Astrocyte (in vitro differentiated cells and primary cell): ENCODE results near the gene GRM2. TPM values are rescaled to one million over a fixed set of nuclear protein-coding genes. Genes with fewer than 3 reads are reported as not detected.

ENCODE experiments used
- DNase-seq: peaks from one replicate; pipeline ENCODE4 v3.0.0-alpha.2; 2010; ENCODE audit warnings: low read depth
- FAIRE-seq: peaks from 2 replicates; lab custom pipeline; 2011; peaks lifted over from hg19 to GRCh38; lab: Jason Lieb, UNC
- H2AFZ ChIP-seq: 2 replicates; pipeline ENCODE4 v1.6.0; 2012; ENCODE audit warnings: low read depth, low read length, inconsistent platforms
- H3K27ac ChIP-seq: 2 replicates; pipeline ENCODE4 v1.5.1; 2011; ENCODE audit warnings: low read depth, low read length, inconsistent platforms
- H3K27me3 ChIP-seq: 2 replicates; pipeline ENCODE4 v1.6.0; 2011; ENCODE audit warnings: low read length, inconsistent platforms; ENCODE audit not compliant: insufficient read depth
- H3K36me3 ChIP-seq: 2 replicates; pipeline ENCODE4 v1.5.1; 2011; ENCODE audit warnings: low read length, inconsistent platforms; ENCODE audit not compliant: insufficient read depth
- H3K4me1 ChIP-seq: 2 replicates; pipeline ENCODE4 v1.5.1; 2011; ENCODE audit warnings: low read length, inconsistent platforms; ENCODE audit not compliant: insufficient read depth
- H3K4me2 ChIP-seq: 2 replicates; pipeline ENCODE4 v1.6.0; 2012; ENCODE audit warnings: low read length, inconsistent platforms
- H3K4me3 ChIP-seq: 2 replicates; pipeline ENCODE4 v1.5.1; 2011; ENCODE audit warnings: low read depth, mild to moderate bottlenecking, low read length, inconsistent platforms; ENCODE audit not compliant: insufficient read depth
- H3K79me2 ChIP-seq: 2 replicates; pipeline ENCODE4 v1.6.0; 2012; ENCODE audit warnings: mild to moderate bottlenecking, low read length, inconsistent platforms; ENCODE audit not compliant: insufficient read depth
- H3K9ac ChIP-seq: 2 replicates; pipeline ENCODE4 v1.6.0; 2012; ENCODE audit warnings: mild to moderate bottlenecking, low read length, inconsistent platforms
- H3K9me3 ChIP-seq: 2 replicates; pipeline ENCODE4 v1.5.1; 2012; ENCODE audit warnings: low read depth, mild to moderate bottlenecking, low read length, inconsistent platforms; ENCODE audit not compliant: insufficient read depth
- H4K20me1 ChIP-seq: 2 replicates; pipeline ENCODE4 v1.6.0; 2012; ENCODE audit warnings: low read length, inconsistent platforms; ENCODE audit not compliant: insufficient read depth
- H3K27ac Mint-ChIP-seq: one replicate; pipeline ENCODE4 v1.8.0; 2021; ENCODE audit warnings: mild to moderate bottlenecking, mixed read lengths; ENCODE audit not compliant: unreplicated experiment
- H3K27me3 Mint-ChIP-seq: one replicate; pipeline ENCODE4 v1.8.0; 2021; ENCODE audit warnings: low read depth, mixed read lengths; ENCODE audit not compliant: unreplicated experiment
- H3K36me3 Mint-ChIP-seq: one replicate; pipeline ENCODE4 v1.8.0; 2021; ENCODE audit warnings: low read depth, mixed read lengths; ENCODE audit not compliant: unreplicated experiment
- H3K4me1 Mint-ChIP-seq: one replicate; pipeline ENCODE4 v1.8.0; 2021; ENCODE audit warnings: low read depth, mixed read lengths; ENCODE audit not compliant: unreplicated experiment
- H3K4me3 Mint-ChIP-seq: one replicate; pipeline ENCODE4 v1.8.0; 2021; ENCODE audit warnings: mild to moderate bottlenecking, moderate library complexity, mixed read lengths; ENCODE audit not compliant: unreplicated experiment
- H3K9me3 Mint-ChIP-seq: one replicate; pipeline ENCODE4 v1.8.0; 2021; ENCODE audit warnings: mild to moderate bottlenecking, mixed read lengths; ENCODE audit not compliant: unreplicated experiment
- EZH2 ChIP-seq: IDR thresholded peaks from 2 replicates; pipeline ENCODE4 v1.6.1; 2012; ENCODE audit warnings: mild to moderate bottlenecking, low read length, inconsistent platforms; ENCODE audit not compliant: insufficient read depth
- total RNA-seq: library from RNA; stranded (reverse); gene quantifications from 2 replicates; pipeline ENCODE4 v1.2.1, GENCODE V29; 2021
- TF ChIP-seq, protein P1 (sequence below): IDR thresholded peaks from 2 replicates; pipeline ENCODE4 v1.5.1; 2011; ENCODE audit warnings: low read depth, mild to moderate bottlenecking, inconsistent platforms, low read length, moderate library complexity; ENCODE audit not compliant: insufficient read depth

The GRM2 gene
- total RNA-seq, 1 donor from 2014 or later = 0.25 TPM

DNA sequence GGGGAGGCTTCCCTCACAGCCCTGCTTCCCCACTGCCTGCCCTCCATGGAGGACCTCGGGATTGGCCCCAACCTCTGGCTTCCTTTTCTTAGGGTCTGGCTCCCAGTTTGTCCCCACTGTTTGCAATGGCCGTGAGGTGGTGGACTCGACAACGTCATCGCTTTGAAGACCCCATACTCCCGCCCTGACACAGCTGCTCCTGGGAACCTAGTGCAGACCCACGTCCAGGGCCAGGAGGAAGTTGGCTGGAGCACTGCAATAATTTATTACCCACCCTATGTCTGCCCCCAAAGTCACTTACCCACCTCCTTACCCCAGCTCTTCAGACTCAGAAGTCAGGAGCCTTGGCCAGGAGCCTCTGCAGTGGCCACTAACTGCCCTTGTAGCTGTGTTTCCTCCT, 11.1 kb downstream of the GRM2 start:
- Histone ChIP-seq H2AFZ (no peak overlapping the region), H3K4me3 (no peak overlapping the region), H3K9ac (no peak overlapping the region), H3K4me2 (no peak overlapping the region), H3K27ac (no peak overlapping the region), H3K27me3 (peaks cover 2% of the 10 kb centered on the region), H3K79me2 (no peaks in the 10 kb centered on the region), H3K36me3 (no peaks in the 10 kb centered on the region), H4K20me1 (no peaks in the 10 kb centered on the region), H3K4me1 (no peaks in the 10 kb centered on the region), H3K9me3 (no peaks in the 10 kb centered on the region)
- no peak overlapping the region for H3K4me3 Mint-ChIP-seq
- peaks cover 20% of the 10 kb centered on the region for H3K27me3 Mint-ChIP-seq
- H3K4me1 Mint-ChIP-seq = no peaks in the 10 kb centered on the region
- peaks cover 9% of the 10 kb centered on the region for H3K9me3 Mint-ChIP-seq
- TF ChIP-seq, protein P1, sequence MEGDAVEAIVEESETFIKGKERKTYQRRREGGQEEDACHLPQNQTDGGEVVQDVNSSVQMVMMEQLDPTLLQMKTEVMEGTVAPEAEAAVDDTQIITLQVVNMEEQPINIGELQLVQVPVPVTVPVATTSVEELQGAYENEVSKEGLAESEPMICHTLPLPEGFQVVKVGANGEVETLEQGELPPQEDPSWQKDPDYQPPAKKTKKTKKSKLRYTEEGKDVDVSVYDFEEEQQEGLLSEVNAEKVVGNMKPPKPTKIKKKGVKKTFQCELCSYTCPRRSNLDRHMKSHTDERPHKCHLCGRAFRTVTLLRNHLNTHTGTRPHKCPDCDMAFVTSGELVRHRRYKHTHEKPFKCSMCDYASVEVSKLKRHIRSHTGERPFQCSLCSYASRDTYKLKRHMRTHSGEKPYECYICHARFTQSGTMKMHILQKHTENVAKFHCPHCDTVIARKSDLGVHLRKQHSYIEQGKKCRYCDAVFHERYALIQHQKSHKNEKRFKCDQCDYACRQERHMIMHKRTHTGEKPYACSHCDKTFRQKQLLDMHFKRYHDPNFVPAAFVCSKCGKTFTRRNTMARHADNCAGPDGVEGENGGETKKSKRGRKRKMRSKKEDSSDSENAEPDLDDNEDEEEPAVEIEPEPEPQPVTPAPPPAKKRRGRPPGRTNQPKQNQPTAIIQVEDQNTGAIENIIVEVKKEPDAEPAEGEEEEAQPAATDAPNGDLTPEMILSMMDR = no peak
- no peak for DNase-seq
- H3K27ac Mint-ChIP-seq = no peak overlapping the region
- no peak for FAIRE-seq
- H3K36me3 Mint-ChIP-seq = no peaks in the 10 kb centered on the region

DNA sequence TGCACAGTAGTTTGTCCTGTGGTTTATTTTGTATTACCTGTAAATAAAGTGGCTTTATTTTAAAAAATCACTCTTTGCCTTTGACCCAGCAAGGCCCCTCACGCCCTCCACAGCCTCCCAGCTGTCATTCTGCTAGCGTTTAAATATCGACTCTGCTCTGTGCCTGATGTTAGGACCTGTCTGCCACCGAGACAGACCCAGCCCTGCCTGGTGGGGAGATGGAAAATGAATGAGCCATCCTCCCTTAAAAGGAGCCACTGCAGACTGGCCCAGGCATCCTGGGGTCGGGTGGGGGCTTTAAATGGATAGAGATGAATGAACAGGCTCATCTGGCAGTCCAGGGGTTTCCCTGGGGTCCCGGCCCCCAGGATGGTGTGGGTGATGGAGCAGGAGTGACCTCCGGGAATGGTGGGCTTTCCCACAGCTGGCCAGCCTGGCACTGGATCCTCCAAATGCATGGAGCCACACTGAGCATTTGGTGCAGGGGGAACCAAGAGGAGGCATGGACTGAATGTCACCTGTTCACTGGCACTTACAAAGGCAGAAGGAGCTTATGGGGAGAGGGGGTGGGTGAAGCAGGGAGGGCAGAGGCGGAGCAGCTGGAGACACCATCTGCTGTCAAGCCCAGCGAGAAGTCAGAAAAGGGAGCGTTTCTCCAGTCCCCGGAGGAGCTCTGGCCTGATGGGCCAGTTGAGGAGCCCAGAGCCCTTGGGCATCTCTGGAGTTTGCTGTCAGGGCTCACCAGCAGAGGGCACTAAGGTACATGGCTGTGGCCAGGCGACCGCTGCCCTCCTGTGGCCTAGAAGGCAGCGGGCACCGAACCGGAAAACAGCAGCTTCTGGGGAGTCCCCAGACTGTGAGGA, 11.9 kb downstream of the GRM2 start:
- H3K4me1 Mint-ChIP-seq = no peaks in the 10 kb centered on the region
- Histone ChIP-seq H3K9ac (no peak overlapping the region), H3K27me3 (peaks cover 2% of the 10 kb centered on the region), H3K9me3 (no peaks in the 10 kb centered on the region), H3K4me2 (no peak overlapping the region), H3K27ac (no peak overlapping the region), H2AFZ (no peak overlapping the region), H4K20me1 (no peaks in the 10 kb centered on the region), H3K79me2 (no peaks in the 10 kb centered on the region), H3K36me3 (no peaks in the 10 kb centered on the region), H3K4me1 (no peaks in the 10 kb centered on the region), H3K4me3 (no peak overlapping the region)
- TF ChIP-seq, protein P1 = peak; percentile 27
- no peak for TF ChIP-seq EZH2
- no peak for DNase-seq
- H3K27me3 Mint-ChIP-seq = peaks cover 15% of the 10 kb centered on the region
- no peak for FAIRE-seq
- H3K36me3 Mint-ChIP-seq = no peaks in the 10 kb centered on the region
- H3K9me3 Mint-ChIP-seq = peaks cover 9% of the 10 kb centered on the region
- H3K4me3 Mint-ChIP-seq = no peak overlapping the region
- H3K27ac Mint-ChIP-seq = no peak overlapping the region

DNA sequence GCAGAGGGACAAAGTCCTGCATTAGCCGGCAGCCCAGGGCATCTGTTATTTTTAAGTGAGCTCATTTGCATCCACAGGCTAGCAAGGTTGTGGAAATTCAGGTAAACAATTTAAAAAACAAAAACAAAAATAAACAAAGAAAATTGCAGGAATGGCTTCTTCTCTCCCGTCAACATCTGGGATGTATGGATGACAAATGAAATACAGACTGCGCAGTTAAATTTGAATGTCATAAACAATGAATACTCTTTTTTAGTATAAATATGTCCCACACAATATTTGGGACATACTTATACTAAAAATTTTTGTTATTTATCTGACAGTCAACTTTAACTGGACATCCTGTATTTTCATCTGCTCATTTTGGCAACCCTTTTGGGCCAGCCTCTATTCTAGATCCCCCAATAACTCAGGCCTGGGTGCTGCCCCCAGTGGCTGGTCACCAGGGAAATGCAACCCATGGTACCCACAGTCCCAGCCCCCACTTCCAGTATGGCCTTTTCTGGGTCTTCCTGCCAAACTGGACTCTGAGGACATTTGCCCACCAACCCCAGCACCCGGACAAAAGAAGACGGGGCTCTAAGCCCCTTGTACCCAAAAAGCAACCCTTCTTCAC, 12.7 kb downstream of the GRM2 start:
- FAIRE-seq (no peak), DNase-seq (no peak)
- no peaks in the 10 kb centered on the region for H3K9me3 ChIP-seq
- Mint-ChIP-seq H3K9me3 (peaks cover 6% of the 10 kb centered on the region), H3K36me3 (no peaks in the 10 kb centered on the region), H3K4me3 (no peak overlapping the region), H3K27ac (no peak overlapping the region), H3K27me3 (peaks cover 7% of the 10 kb centered on the region), H3K4me1 (no peaks in the 10 kb centered on the region)
- no peaks in the 10 kb centered on the region for H4K20me1 ChIP-seq
- no peak overlapping the region for H3K27ac ChIP-seq
- H3K36me3 ChIP-seq = no peaks in the 10 kb centered on the region
- TF ChIP-seq, protein P1 = no peak
- TF ChIP-seq EZH2 = no peak
- no peaks in the 10 kb centered on the region for H3K27me3 ChIP-seq
- H3K4me1 ChIP-seq = no peaks in the 10 kb centered on the region
- no peak overlapping the region for H3K4me3 ChIP-seq
- H3K79me2 ChIP-seq = no peaks in the 10 kb centered on the region
- no peak overlapping the region for H3K9ac ChIP-seq
- H2AFZ ChIP-seq = no peak overlapping the region
- no peak overlapping the region for H3K4me2 ChIP-seq
